Measurements from ENCODE around the gene ANKK1. TPM values are rescaled to one million over a fixed set of nuclear protein-coding genes. Genes with fewer than 3 reads are reported as not detected.

Gene ANKK1
- total and polyA plus RNA-seq, 2 donors (not counting 1 experiment from before 2014, with no cell fraction given) = 0.89 to 5.3 TPM

- CTCF ChIA-PET = no interaction called here
Observed at GRCh38 chr11:113350336-113351067, 37.1 kb upstream of the ANKK1 start.

More at GRCh38 chr11:113350336-113351067, 37.1 kb upstream of the ANKK1 start:
- no peaks in the 10 kb centered on the region for H3K4me1 ChIP-seq (ENCODE audit: control insufficient read depth in 2 of 2, insufficient read depth in 2 of 2, low read length in 2 of 2)
- no peaks in the 10 kb centered on the region for H3K79me2 ChIP-seq (ENCODE audit: control insufficient read depth, insufficient read depth, low read length)
- no peak overlapping the region for H3K4me2 ChIP-seq (replicated peaks; ENCODE audit: low read depth, low read length, poor library complexity, severe bottlenecking)
- intact Hi-C loops (cut with micrococcal nuclease) = no loop called here
- no peak overlapping the region for H3K4me3 ChIP-seq (ENCODE audit: control extremely low read depth in 1 of 5, extremely low read depth in 1 of 5, insufficient read depth in 1 of 5, low read depth in 2 of 5, low read length in 4 of 5)
- Mint-ChIP-seq H3K27me3 (no peaks in the 10 kb centered on the region), H3K4me3 (no peak overlapping the region), H3K4me1 (no peaks in the 10 kb centered on the region), H3K9me3 (ENCODE audit: insufficient read depth) (peaks cover 3% of the 10 kb centered on the region), H3K27ac (no peak overlapping the region)
- H4K20me1 ChIP-seq (ENCODE audit: control insufficient read depth, insufficient read depth, low read length, poor library complexity, severe bottlenecking) = no peaks in the 10 kb centered on the region
- 92% methylated on average over 11 of the region's 11 CpGs for WGBS (ENCODE audit: insufficient coverage)
- DNase-seq (no peak), ATAC-seq (ENCODE audit: low read depth) (no peak)
- POLR2A ChIA-PET = no interaction called here
- H3K27ac ChIP-seq (ENCODE audit: low read length in 2 of 2) = no peak overlapping the region
- peaks cover 0 to 38% of the 10 kb centered on the region in 2 experiments for H3K36me3 ChIP-seq (replicated peaks in 1 of 2; ENCODE audit: control extremely low read depth in 1 of 2, control insufficient read depth in 1 of 2, extremely low read depth in 1 of 2, insufficient read depth in 2 of 2, low read length in 1 of 2)
- TF ChIP-seq CTCF (IDR thresholded peaks at IDR 0.05) (no peak), EZH2 (IDR thresholded peaks at IDR 0.05; ENCODE audit: borderline replicate concordance, insufficient read depth, low read depth, low read length, poor library complexity, severe bottlenecking) (no peak)
- peaks cover 0 to under 1% (median 0%) of the 10 kb centered on the region in 3 donors for H3K9me3 ChIP-seq (ENCODE audit: control extremely low read depth in 1 of 3, control insufficient read depth in 2 of 3, insufficient read depth in 1 of 3, low read length in 2 of 3)
- no peak overlapping the region for H3K9ac ChIP-seq (ENCODE audit: low read length)
- no peak overlapping the region for H2AFZ ChIP-seq (ENCODE audit: insufficient read depth, low read depth, low read length, poor library complexity, severe bottlenecking)
- H3K27me3 ChIP-seq (replicated peaks in 1 of 4; ENCODE audit: control extremely low read depth in 1 of 4, control insufficient read depth in 3 of 4, insufficient read depth in 4 of 4, low read length in 3 of 4) = no peaks in the 10 kb centered on the region

All from B cell (primary cell).